Caco-2 (cell line): ENCODE results near the gene CALCB. TPM values are rescaled to one million over a fixed set of nuclear protein-coding genes. Genes with fewer than 3 reads are reported as not detected.

Source experiments
- BruUV-seq: library from RNA; stranded (reverse); fragments of 400-500 nt; replicated peaks from 2 replicates; lab custom pipeline; 2021; lab: Mats Ljungman, UMichigan
- CTCF ChIA-PET: fragments of 300-600 bp; sonication (Branson Sonifier 250); formaldehyde crosslinking; loops from one replicate; lab custom pipeline; 2022; ENCODE audit warnings: antibody characterized with exemption; lab: Charles Lee
- POLR2A ChIA-PET: fragments of 300-600 bp; sonication (Branson Sonifier 250); formaldehyde crosslinking; loops from one replicate; lab custom pipeline; 2022; ENCODE audit warnings: antibody characterized with exemption; lab: Charles Lee
- DNase-seq, 2 experiments: peaks; one replicate each; pipeline versions ENCODE4 v3.0.0 to v3.0.0-alpha.2; 2020 to 2022
- H3K27me3 ChIP-seq: replicated peaks from 2 replicates; pipeline ENCODE4 v1.6.0; 2011; ENCODE audit warnings: low read length; ENCODE audit not compliant: control insufficient read depth, insufficient read depth
- H3K36me3 ChIP-seq: 2 replicates; pipeline ENCODE4 v1.5.1; 2011; ENCODE audit warnings: low read length; ENCODE audit not compliant: control insufficient read depth, insufficient read depth
- H3K4me1 ChIP-seq: fragments of 250-450 bp; sonication (Bioruptor Pico); 2 replicates; pipeline ENCODE4 v1.5.1; 2020; ENCODE audit warnings: mild to moderate bottlenecking
- H3K4me3 ChIP-seq: 2 replicates; pipeline ENCODE4 v1.5.1; 2011; ENCODE audit warnings: low read depth, mild to moderate bottlenecking, control low read depth, low read length
- H3K9me3 ChIP-seq: fragments of 250-450 bp; sonication (Bioruptor Pico); 2 replicates; pipeline ENCODE4 v1.5.1; 2020; ENCODE audit warnings: mild to moderate bottlenecking, moderate library complexity
- H3K27ac Mint-ChIP-seq: one replicate; pipeline ENCODE4 v1.8.0; 2022; ENCODE audit warnings: mixed read lengths; ENCODE audit not compliant: unreplicated experiment
- H3K27me3 Mint-ChIP-seq: one replicate; pipeline ENCODE4 v1.8.0; 2022; ENCODE audit warnings: mixed read lengths; ENCODE audit not compliant: insufficient read depth, unreplicated experiment
- H3K36me3 Mint-ChIP-seq: one replicate; pipeline ENCODE4 v1.8.0; 2022; ENCODE audit warnings: mild to moderate bottlenecking, mixed read lengths; ENCODE audit not compliant: insufficient read depth, unreplicated experiment
- H3K4me1 Mint-ChIP-seq: one replicate; pipeline ENCODE4 v1.8.0; 2022; ENCODE audit warnings: low read depth, mixed read lengths; ENCODE audit not compliant: unreplicated experiment
- H3K4me3 Mint-ChIP-seq: one replicate; pipeline ENCODE4 v1.8.0; 2022; ENCODE audit warnings: mild to moderate bottlenecking, moderate library complexity, mixed read lengths; ENCODE audit not compliant: unreplicated experiment
- H3K9me3 Mint-ChIP-seq: one replicate; pipeline ENCODE4 v1.8.0; 2022; ENCODE audit warnings: mixed read lengths; ENCODE audit not compliant: unreplicated experiment
- intact Hi-C: fragments of 100-400 bp; cut with micrococcal nuclease; formaldehyde crosslinking; loops from one replicate; pipeline ENCODE4 v1.10.0; 2022; ENCODE audit not compliant: unreplicated experiment
- total RNA-seq: library from RNA; stranded (reverse); gene quantifications from 2 replicates; pipeline ENCODE4 v1.2.3, GENCODE V29; 2022
- TF ChIP-seq, protein P1 (sequence below), 2 experiments: fragments of 200-600 bp in 1 of 2; IDR thresholded peaks; 1 replicate in 1 of 2; 2 replicates in 1 of 2; pipeline versions ENCODE4 v1.5.1 to v1.8.0; 2011 to 2022; ENCODE audit warnings: antibody characterized with exemption in 1 of 2, control low read depth in 1 of 2, inconsistent platforms in 1 of 2, low read depth in 1 of 2, low read length in 1 of 2, mild to moderate bottlenecking in 1 of 2, moderate library complexity in 1 of 2; ENCODE audit not compliant: insufficient read depth in 1 of 2, severe bottlenecking in 1 of 2, unreplicated experiment in 1 of 2

Gene CALCB
- total RNA-seq, 1 experiment from 2014 or later = not detected

DNA sequence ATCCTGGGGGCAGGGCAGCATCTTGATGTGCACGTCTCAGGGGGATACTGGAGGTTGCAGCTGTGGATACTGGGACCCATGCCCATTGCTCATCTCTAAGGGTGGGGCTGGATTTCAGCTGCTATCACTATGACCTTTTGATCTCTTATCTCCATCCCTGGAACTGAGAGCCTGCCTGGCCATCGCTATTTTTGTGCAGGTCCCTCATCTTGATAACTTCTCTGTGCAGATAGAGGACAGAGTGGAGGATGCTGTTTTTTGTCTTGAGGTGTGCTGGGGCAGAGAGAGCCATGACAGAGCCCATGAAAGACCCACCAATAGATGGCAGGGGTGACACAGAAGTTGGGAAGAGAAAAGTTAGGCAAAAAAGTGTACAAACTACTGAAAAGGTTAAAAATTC, 36.2 kb downstream of the CALCB start:
- Mint-ChIP-seq H3K36me3 (no peaks in the 10 kb centered on the region), H3K27me3 (peaks cover 8% of the 10 kb centered on the region), H3K9me3 (no peaks in the 10 kb centered on the region), H3K27ac (no peak overlapping the region), H3K4me3 (no peak overlapping the region), H3K4me1 (no peaks in the 10 kb centered on the region)
- H3K4me3 ChIP-seq = no peak overlapping the region
- no peak for DNase-seq
- H3K27me3 ChIP-seq = no peaks in the 10 kb centered on the region
- CTCF ChIA-PET = no interaction called here
- H3K4me1 ChIP-seq = peaks cover 6% of the 10 kb centered on the region
- intact Hi-C loops = no loop called here
- no peaks in the 10 kb centered on the region for H3K9me3 ChIP-seq
- TF ChIP-seq, protein P1, sequence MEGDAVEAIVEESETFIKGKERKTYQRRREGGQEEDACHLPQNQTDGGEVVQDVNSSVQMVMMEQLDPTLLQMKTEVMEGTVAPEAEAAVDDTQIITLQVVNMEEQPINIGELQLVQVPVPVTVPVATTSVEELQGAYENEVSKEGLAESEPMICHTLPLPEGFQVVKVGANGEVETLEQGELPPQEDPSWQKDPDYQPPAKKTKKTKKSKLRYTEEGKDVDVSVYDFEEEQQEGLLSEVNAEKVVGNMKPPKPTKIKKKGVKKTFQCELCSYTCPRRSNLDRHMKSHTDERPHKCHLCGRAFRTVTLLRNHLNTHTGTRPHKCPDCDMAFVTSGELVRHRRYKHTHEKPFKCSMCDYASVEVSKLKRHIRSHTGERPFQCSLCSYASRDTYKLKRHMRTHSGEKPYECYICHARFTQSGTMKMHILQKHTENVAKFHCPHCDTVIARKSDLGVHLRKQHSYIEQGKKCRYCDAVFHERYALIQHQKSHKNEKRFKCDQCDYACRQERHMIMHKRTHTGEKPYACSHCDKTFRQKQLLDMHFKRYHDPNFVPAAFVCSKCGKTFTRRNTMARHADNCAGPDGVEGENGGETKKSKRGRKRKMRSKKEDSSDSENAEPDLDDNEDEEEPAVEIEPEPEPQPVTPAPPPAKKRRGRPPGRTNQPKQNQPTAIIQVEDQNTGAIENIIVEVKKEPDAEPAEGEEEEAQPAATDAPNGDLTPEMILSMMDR (IDR thresholded peaks at IDR 0.05; ENCODE audit: insufficient read depth in 1 of 2, low read depth in 1 of 2, low read length in 1 of 2, severe bottlenecking in 1 of 2, unreplicated experiment in 1 of 2) = no peak
- POLR2A ChIA-PET = no interaction called here
- no peaks in the 10 kb centered on the region for H3K36me3 ChIP-seq
- no TSS peak for BruUV-seq

DNA sequence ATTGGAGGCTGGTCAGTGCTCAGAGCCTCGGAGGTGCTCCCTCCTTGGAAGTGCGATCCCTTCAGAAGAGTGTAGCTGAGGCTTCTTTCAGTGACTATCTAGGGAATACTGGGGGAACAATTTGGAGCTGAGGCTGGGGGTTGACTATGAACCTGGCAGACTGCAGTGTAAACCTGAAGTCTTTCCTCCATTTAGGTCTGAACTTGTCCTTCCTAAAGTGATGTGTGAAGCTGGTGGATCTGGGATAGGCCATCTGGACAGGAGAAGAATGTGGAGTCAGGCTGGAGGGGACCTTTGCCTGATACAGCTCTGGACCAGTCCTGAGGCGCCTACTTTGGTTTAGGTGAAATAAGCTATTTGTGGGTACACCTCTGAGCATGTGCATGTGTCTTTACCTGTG, 37.8 kb downstream of the CALCB start:
- Histone ChIP-seq H3K4me1 (peaks cover 6% of the 10 kb centered on the region), H3K4me3 (no peak overlapping the region), H3K27me3 (no peaks in the 10 kb centered on the region), H3K9me3 (no peaks in the 10 kb centered on the region), H3K36me3 (no peaks in the 10 kb centered on the region)
- Mint-ChIP-seq H3K4me3 (no peak overlapping the region), H3K9me3 (no peaks in the 10 kb centered on the region), H3K27ac (no peak overlapping the region), H3K36me3 (no peaks in the 10 kb centered on the region), H3K4me1 (no peaks in the 10 kb centered on the region), H3K27me3 (peaks cover 8% of the 10 kb centered on the region)
- TF ChIP-seq, protein P1 (IDR thresholded peaks at IDR 0.05; ENCODE audit: insufficient read depth in 1 of 2, low read depth in 1 of 2, low read length in 1 of 2, severe bottlenecking in 1 of 2, unreplicated experiment in 1 of 2) = no peak
- no TSS peak for BruUV-seq
- intact Hi-C loops = no loop called here
- CTCF ChIA-PET = interaction anchor here (1.0 kb wide), 1 partner anchor 10 kb away, joined by 3 read pairs; no protein-coding TSS in a partner anchor
- no peak for DNase-seq
- POLR2A ChIA-PET = no interaction called here

DNA sequence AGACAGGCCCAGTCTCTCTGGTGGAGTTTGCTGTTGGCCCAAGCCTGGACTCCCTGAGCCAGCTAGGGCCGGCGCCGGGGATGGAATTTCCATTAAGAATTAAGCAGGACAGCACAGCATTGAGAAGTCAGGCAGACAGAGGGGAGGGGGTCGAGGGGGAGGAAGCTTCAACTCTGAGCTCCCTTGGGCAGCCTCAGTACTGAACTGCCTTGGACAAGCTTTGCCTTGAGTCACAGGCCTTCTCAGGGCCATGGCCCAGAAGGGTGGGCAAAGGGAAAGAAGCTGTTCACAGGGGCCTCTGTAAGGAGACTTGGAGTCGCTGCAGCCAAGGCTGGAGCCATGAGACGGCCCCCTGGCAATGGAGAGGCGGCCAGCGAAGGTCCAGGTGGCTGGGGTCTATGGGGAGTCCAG, 38.7 kb downstream of the CALCB start:
- H3K27ac Mint-ChIP-seq = no peak overlapping the region
- H3K27me3 Mint-ChIP-seq = peaks cover 8% of the 10 kb centered on the region
- H3K4me1 Mint-ChIP-seq = no peaks in the 10 kb centered on the region
- CTCF ChIA-PET = no interaction called here
- Histone ChIP-seq H3K4me1 (peaks cover 6% of the 10 kb centered on the region), H3K4me3 (no peak overlapping the region), H3K27me3 (no peaks in the 10 kb centered on the region), H3K9me3 (no peaks in the 10 kb centered on the region), H3K36me3 (no peaks in the 10 kb centered on the region)
- H3K36me3 Mint-ChIP-seq = no peaks in the 10 kb centered on the region
- no peak for DNase-seq
- no peak overlapping the region for H3K4me3 Mint-ChIP-seq
- TF ChIP-seq, protein P1 (IDR thresholded peaks at IDR 0.05; ENCODE audit: insufficient read depth in 1 of 2, low read depth in 1 of 2, low read length in 1 of 2, severe bottlenecking in 1 of 2, unreplicated experiment in 1 of 2) = no peak
- no peaks in the 10 kb centered on the region for H3K9me3 Mint-ChIP-seq
- POLR2A ChIA-PET = no interaction called here
- intact Hi-C loops = no loop called here
- no TSS peak for BruUV-seq
